HS-27A (cell line): ENCODE results near the gene PPT1.
"Not testable (repeated sequence)": the region's sequence is repeated elsewhere in the genome, so short reads cannot be mapped to it uniquely, and the experiment has no call there.

Experiments used
- DNase-seq: peaks from one replicate; pipeline ENCODE4 v3.0.0-alpha.2; 2012; ENCODE audit warnings: low read depth, missing footprints

The PPT1 gene

GRCh38 chr1:40057310-40058030 is 39.6 kb downstream of the PPT1 start:
- DNase-seq, result no peak

- no peak for DNase-seq
These were observed 40.3 kb downstream of the PPT1 start for GRCh38 chr1:40056519-40057309.

- DNase-seq, result no peak
These were observed 43.7 kb downstream of the PPT1 start for GRCh38 chr1:40053138-40053887.

- DNase-seq, result no peak
These were observed 46.2 kb downstream of the PPT1 start for GRCh38 chr1:40050863-40051262.

- DNase-seq, result no peak
These were observed 47.3 kb downstream of the PPT1 start for GRCh38 chr1:40049725-40050124.

- no peak for DNase-seq
These were observed 49.3 kb downstream of the PPT1 start for GRCh38 chr1:40047769-40048168.

- no peak for DNase-seq
These were observed 49.8 kb downstream of the PPT1 start for GRCh38 chr1:40047276-40047675.

GRCh38 chr1:40045766-40046165 is 51.3 kb downstream of the PPT1 start:
- no peak for DNase-seq

- no peak for DNase-seq
These were observed 51.9 kb downstream of the PPT1 start for GRCh38 chr1:40045182-40045581.

GRCh38 chr1:40044110-40044509 is 52.9 kb downstream of the PPT1 start:
- no peak for DNase-seq

- no peak for DNase-seq
These were observed 54.7 kb downstream of the PPT1 start for GRCh38 chr1:40042341-40042740.

GRCh38 chr1:40041466-40041838 is 55.6 kb downstream of the PPT1 start:
- no peak for DNase-seq

GRCh38 chr1:40040511-40041465 is 56.3 kb downstream of the PPT1 start, which contains the start of gene CAP1:
Gene CAP1 (plus strand): TSS chr1:40040729. CDS start chr1:40059347, 18,618 bp downstream.
- DNase-seq, result peak; percentile 93

GRCh38 chr1:40039757-40040510 is 57.1 kb downstream of the PPT1 start:
- peak; percentile 89 for DNase-seq

GRCh38 chr1:40039245-40039756 is 57.8 kb downstream of the PPT1 start:
- no peak for DNase-seq

- DNase-seq, result no peak
These were observed 58.4 kb downstream of the PPT1 start for GRCh38 chr1:40038697-40039096.

GRCh38 chr1:40037254-40037653 is 59.8 kb downstream of the PPT1 start:
- not testable (repeated sequence) for DNase-seq

- DNase-seq, result no peak
These were observed 60.5 kb downstream of the PPT1 start for GRCh38 chr1:40036574-40036973.

- no peak for DNase-seq
These were observed 62.2 kb downstream of the PPT1 start for GRCh38 chr1:40034869-40035268.

- no peak for DNase-seq
These were observed 64.7 kb downstream of the PPT1 start for GRCh38 chr1:40032240-40032891.
